AG04449 (cell line): ENCODE results near the gene MAST3.

Experiments
- CTCF ChIA-PET: fragments of 350-600 bp; formaldehyde crosslinking; extraction: SDS; loops from one replicate; lab custom pipeline; 2021; ENCODE audit warnings: antibody characterized with exemption; lab: Yijun Ruan, JAX
- POLR2A ChIA-PET: fragments of 400-600, 350-600 bp; formaldehyde crosslinking; extraction: SDS; loops from one replicate; lab custom pipeline; 2020; ENCODE audit warnings: antibody characterized with exemption, inconsistent platforms; lab: Yijun Ruan, JAX
- DNase-seq: peaks from one replicate; pipeline ENCODE4 v3.0.0-alpha.2; 2010; ENCODE audit warnings: low read depth, low spot score
- H3K4me3 ChIP-seq: 2 replicates; pipeline ENCODE4 v1.5.1; 2011; ENCODE audit warnings: low read depth, mild to moderate bottlenecking, control low read depth, low read length
- CTCF ChIP-seq: IDR thresholded peaks from one replicate; pipeline ENCODE4 v1.5.1; 2011; ENCODE audit warnings: mild to moderate bottlenecking, moderate library complexity, low read length, control low read depth, inconsistent platforms; ENCODE audit not compliant: insufficient read depth; ENCODE audit errors: missing control alignments

The MAST3 gene

GRCh38 chr19:18128805-18129204, 31.2 kb downstream of the MAST3 start:
- DNase-seq, result no peak
- ChIA-PET CTCF (interaction anchor here (1.2 to 2.0 kb wide), 7 partner anchors 11 to 200 kb away, joined by 3 to 8 read pairs (median 5); partner anchors contain the start of gene CCDC124), POLR2A (no interaction called here)
- TF ChIP-seq CTCF, result no peak
- no peak overlapping the region for H3K4me3 ChIP-seq

- no peak for TF ChIP-seq CTCF
- ChIA-PET CTCF (interaction anchor here (0.8 kb wide), 1 partner anchor 21 kb away, joined by 3 read pairs; no protein-coding TSS in a partner anchor), POLR2A (no interaction called here)
- H3K4me3 ChIP-seq, result no peak overlapping the region
- DNase-seq, result no peak
Observed at GRCh38 chr19:18130523-18131242, 33.1 kb downstream of the MAST3 start.

- H3K4me3 ChIP-seq, result no peak overlapping the region
- POLR2A ChIA-PET, result no interaction called here
- CTCF ChIA-PET, result interaction anchor here (0.9 to 1.2 kb wide), 2 partner anchors 14 to 30 kb away, joined by 3 read pairs; no protein-coding TSS in a partner anchor
- no peak for TF ChIP-seq CTCF
- no peak for DNase-seq
Observed at GRCh38 chr19:18131841-18132596, 34.4 kb downstream of the MAST3 start.

GRCh38 chr19:18135712-18136584, 38.4 kb downstream of the MAST3 start:
- DNase-seq, result no peak
- CTCF ChIA-PET, result no interaction called here
- POLR2A ChIA-PET, result no interaction called here
- no peak for TF ChIP-seq CTCF
- no peak overlapping the region for H3K4me3 ChIP-seq

GRCh38 chr19:18137242-18137641, 39.7 kb downstream of the MAST3 start:
- DNase-seq, result no peak
- no peak for TF ChIP-seq CTCF
- CTCF ChIA-PET, result interaction anchor here (1.4 to 1.5 kb wide), 2 partner anchors 24 to 55 kb away, joined by 4 to 6 read pairs; no protein-coding TSS in a partner anchor
- no peak overlapping the region for H3K4me3 ChIP-seq
- POLR2A ChIA-PET, result interaction anchor here (1.5 kb wide), 1 partner anchor 15 kb away, joined by 4 read pairs; the partner anchor contains the start of gene PIK3R2
